Astrocyte (in vitro differentiated cells and primary cell): ENCODE data around the gene VPS37B. TPM values are rescaled to one million over a fixed set of nuclear protein-coding genes. Genes with fewer than 3 reads are reported as not detected.
"Not testable (repeated sequence)": the region's sequence is repeated elsewhere in the genome, so short reads cannot be mapped to it uniquely, and the experiment has no call there.

ENCODE experiments used
- DNase-seq: peaks from one replicate; pipeline ENCODE4 v3.0.0-alpha.2; 2010; ENCODE audit warnings: low read depth
- FAIRE-seq: peaks from 2 replicates; lab custom pipeline; 2011; peaks lifted over from hg19 to GRCh38; lab: Jason Lieb, UNC
- H2AFZ ChIP-seq: 2 replicates; pipeline ENCODE4 v1.6.0; 2012; ENCODE audit warnings: low read depth, low read length, inconsistent platforms
- H3K27ac ChIP-seq: 2 replicates; pipeline ENCODE4 v1.5.1; 2011; ENCODE audit warnings: low read depth, low read length, inconsistent platforms
- H3K27me3 ChIP-seq: 2 replicates; pipeline ENCODE4 v1.6.0; 2011; ENCODE audit warnings: low read length, inconsistent platforms; ENCODE audit not compliant: insufficient read depth
- H3K36me3 ChIP-seq: 2 replicates; pipeline ENCODE4 v1.5.1; 2011; ENCODE audit warnings: low read length, inconsistent platforms; ENCODE audit not compliant: insufficient read depth
- H3K4me1 ChIP-seq: 2 replicates; pipeline ENCODE4 v1.5.1; 2011; ENCODE audit warnings: low read length, inconsistent platforms; ENCODE audit not compliant: insufficient read depth
- H3K4me2 ChIP-seq: 2 replicates; pipeline ENCODE4 v1.6.0; 2012; ENCODE audit warnings: low read length, inconsistent platforms
- H3K4me3 ChIP-seq: 2 replicates; pipeline ENCODE4 v1.5.1; 2011; ENCODE audit warnings: low read depth, mild to moderate bottlenecking, low read length, inconsistent platforms; ENCODE audit not compliant: insufficient read depth
- H3K79me2 ChIP-seq: 2 replicates; pipeline ENCODE4 v1.6.0; 2012; ENCODE audit warnings: mild to moderate bottlenecking, low read length, inconsistent platforms; ENCODE audit not compliant: insufficient read depth
- H3K9ac ChIP-seq: 2 replicates; pipeline ENCODE4 v1.6.0; 2012; ENCODE audit warnings: mild to moderate bottlenecking, low read length, inconsistent platforms
- H3K9me3 ChIP-seq: 2 replicates; pipeline ENCODE4 v1.5.1; 2012; ENCODE audit warnings: low read depth, mild to moderate bottlenecking, low read length, inconsistent platforms; ENCODE audit not compliant: insufficient read depth
- H4K20me1 ChIP-seq: 2 replicates; pipeline ENCODE4 v1.6.0; 2012; ENCODE audit warnings: low read length, inconsistent platforms; ENCODE audit not compliant: insufficient read depth
- H3K27ac Mint-ChIP-seq: one replicate; pipeline ENCODE4 v1.8.0; 2021; ENCODE audit warnings: mild to moderate bottlenecking, mixed read lengths; ENCODE audit not compliant: unreplicated experiment
- H3K27me3 Mint-ChIP-seq: one replicate; pipeline ENCODE4 v1.8.0; 2021; ENCODE audit warnings: low read depth, mixed read lengths; ENCODE audit not compliant: unreplicated experiment
- H3K36me3 Mint-ChIP-seq: one replicate; pipeline ENCODE4 v1.8.0; 2021; ENCODE audit warnings: low read depth, mixed read lengths; ENCODE audit not compliant: unreplicated experiment
- H3K4me1 Mint-ChIP-seq: one replicate; pipeline ENCODE4 v1.8.0; 2021; ENCODE audit warnings: low read depth, mixed read lengths; ENCODE audit not compliant: unreplicated experiment
- H3K4me3 Mint-ChIP-seq: one replicate; pipeline ENCODE4 v1.8.0; 2021; ENCODE audit warnings: mild to moderate bottlenecking, moderate library complexity, mixed read lengths; ENCODE audit not compliant: unreplicated experiment
- H3K9me3 Mint-ChIP-seq: one replicate; pipeline ENCODE4 v1.8.0; 2021; ENCODE audit warnings: mild to moderate bottlenecking, mixed read lengths; ENCODE audit not compliant: unreplicated experiment
- EZH2 ChIP-seq: IDR thresholded peaks from 2 replicates; pipeline ENCODE4 v1.6.1; 2012; ENCODE audit warnings: mild to moderate bottlenecking, low read length, inconsistent platforms; ENCODE audit not compliant: insufficient read depth
- total RNA-seq: library from RNA; stranded (reverse); gene quantifications from 2 replicates; pipeline ENCODE4 v1.2.1, GENCODE V29; 2021
- TF ChIP-seq, protein P1 (sequence below): IDR thresholded peaks from 2 replicates; pipeline ENCODE4 v1.5.1; 2011; ENCODE audit warnings: low read depth, mild to moderate bottlenecking, inconsistent platforms, low read length, moderate library complexity; ENCODE audit not compliant: insufficient read depth

VPS37B gene
- total RNA-seq, 1 donor from 2014 or later: 31.4 TPM

DNA sequence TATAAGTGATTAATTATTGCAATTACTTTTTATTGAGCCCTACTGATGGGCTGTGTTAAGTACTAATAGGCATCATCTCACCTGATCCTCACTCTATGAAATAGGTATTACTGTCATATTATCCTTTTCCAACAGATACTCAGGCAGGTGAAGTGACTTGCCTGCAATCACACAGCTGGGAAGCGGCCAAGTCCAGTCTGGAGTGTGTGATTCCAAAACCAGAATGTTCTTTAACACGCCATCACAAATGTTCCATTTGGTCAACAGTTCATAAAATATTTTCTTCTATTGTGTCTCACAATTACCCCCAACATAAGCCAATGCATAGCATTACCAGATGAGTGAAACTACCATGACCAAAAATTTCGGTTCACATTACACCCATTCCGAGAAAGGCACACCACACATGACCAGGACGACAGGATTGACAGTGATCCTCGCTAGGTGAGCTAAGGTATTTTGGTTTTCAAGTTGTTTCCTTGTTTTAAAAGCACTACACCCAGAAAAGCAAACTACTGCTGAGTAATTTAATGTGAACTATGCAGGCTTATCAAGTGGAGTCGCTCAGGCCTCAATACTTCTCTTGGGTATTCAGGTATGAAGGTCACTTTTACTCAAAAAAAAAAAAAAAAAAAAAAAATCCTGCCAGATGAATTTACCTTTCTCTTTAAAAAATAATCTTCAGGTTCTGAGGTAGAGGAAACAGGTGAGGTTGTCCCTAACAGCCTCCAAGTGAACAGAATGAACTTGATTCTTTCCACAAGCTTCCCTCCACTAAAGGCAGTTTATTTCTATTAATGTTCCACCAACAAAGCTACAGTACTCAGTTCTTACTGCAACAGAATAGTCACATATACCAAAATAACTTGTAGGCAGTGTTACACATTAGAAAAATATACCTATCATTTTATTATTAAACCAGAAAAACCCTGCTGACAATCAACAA lies 2.4 kb downstream of the VPS37B start:
- no peak for FAIRE-seq

DNA sequence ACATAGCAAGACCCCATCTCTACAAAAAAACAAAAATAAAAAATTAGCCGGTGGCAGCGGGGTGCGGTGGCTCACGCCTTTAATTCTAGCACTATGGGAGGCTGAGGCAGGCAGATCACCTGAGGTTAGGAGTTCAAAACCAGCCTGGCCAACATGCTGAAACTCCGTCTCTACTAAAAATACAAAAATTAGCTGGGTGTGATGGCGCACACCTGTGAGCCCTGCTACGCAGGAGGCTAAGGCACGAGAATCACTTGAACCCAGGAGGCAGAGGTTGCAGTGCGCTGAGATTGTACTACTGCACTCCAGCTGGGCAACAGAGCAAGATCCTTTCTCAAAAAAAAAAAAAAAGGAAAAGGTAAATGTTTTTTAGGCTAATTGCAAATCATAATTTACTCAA lies 3.2 kb downstream of the VPS37B start:
- Mint-ChIP-seq H3K4me1 (peaks cover 40% of the 10 kb centered on the region), H3K4me3 (peak overlapping the region; percentile 45), H3K27ac (peak overlapping the region; percentile 72)
- Histone ChIP-seq H3K27ac (peak overlapping the region; percentile 86), H3K4me1 (peaks cover 57% of the 10 kb centered on the region), H4K20me1 (peaks cover 38% of the 10 kb centered on the region), H3K9ac (peak overlapping the region; percentile 74), H3K4me3 (peak overlapping the region; percentile 46), H3K79me2 (peaks cover 82% of the 10 kb centered on the region), H3K4me2 (peak overlapping the region; percentile 88)
- DNase-seq, H3K9me3 Mint-ChIP-seq, H2AFZ ChIP-seq, H3K9me3 ChIP-seq, H3K27me3 ChIP-seq, FAIRE-seq, H3K36me3 Mint-ChIP-seq, H3K36me3 ChIP-seq, H3K27me3 Mint-ChIP-seq: not testable (repeated sequence)

More for the DNA sequence above, 2.4 kb downstream of the VPS37B start:
- Mint-ChIP-seq H3K4me3 (peak overlapping the region; percentile 97), H3K9me3 (peaks cover 4% of the 10 kb centered on the region), H3K27ac (no peak overlapping the region), H3K27me3 (no peaks in the 10 kb centered on the region), H3K4me1 (peaks cover 38% of the 10 kb centered on the region), H3K36me3 (no peaks in the 10 kb centered on the region)
- Histone ChIP-seq H3K9me3 (no peaks in the 10 kb centered on the region), H2AFZ (no peak overlapping the region), H3K4me3 (peak overlapping the region; percentile 90), H3K27ac (peak overlapping the region; percentile 26), H3K27me3 (no peaks in the 10 kb centered on the region), H3K4me1 (peaks cover 55% of the 10 kb centered on the region), H3K36me3 (no peaks in the 10 kb centered on the region), H3K4me2 (peak overlapping the region; percentile 98), H4K20me1 (peaks cover 36% of the 10 kb centered on the region), H3K79me2 (peaks cover 74% of the 10 kb centered on the region), H3K9ac (peak overlapping the region; percentile 98)
- no peak for TF ChIP-seq EZH2
- TF ChIP-seq, protein P1, sequence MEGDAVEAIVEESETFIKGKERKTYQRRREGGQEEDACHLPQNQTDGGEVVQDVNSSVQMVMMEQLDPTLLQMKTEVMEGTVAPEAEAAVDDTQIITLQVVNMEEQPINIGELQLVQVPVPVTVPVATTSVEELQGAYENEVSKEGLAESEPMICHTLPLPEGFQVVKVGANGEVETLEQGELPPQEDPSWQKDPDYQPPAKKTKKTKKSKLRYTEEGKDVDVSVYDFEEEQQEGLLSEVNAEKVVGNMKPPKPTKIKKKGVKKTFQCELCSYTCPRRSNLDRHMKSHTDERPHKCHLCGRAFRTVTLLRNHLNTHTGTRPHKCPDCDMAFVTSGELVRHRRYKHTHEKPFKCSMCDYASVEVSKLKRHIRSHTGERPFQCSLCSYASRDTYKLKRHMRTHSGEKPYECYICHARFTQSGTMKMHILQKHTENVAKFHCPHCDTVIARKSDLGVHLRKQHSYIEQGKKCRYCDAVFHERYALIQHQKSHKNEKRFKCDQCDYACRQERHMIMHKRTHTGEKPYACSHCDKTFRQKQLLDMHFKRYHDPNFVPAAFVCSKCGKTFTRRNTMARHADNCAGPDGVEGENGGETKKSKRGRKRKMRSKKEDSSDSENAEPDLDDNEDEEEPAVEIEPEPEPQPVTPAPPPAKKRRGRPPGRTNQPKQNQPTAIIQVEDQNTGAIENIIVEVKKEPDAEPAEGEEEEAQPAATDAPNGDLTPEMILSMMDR: no peak
- no peak for DNase-seq

DNA sequence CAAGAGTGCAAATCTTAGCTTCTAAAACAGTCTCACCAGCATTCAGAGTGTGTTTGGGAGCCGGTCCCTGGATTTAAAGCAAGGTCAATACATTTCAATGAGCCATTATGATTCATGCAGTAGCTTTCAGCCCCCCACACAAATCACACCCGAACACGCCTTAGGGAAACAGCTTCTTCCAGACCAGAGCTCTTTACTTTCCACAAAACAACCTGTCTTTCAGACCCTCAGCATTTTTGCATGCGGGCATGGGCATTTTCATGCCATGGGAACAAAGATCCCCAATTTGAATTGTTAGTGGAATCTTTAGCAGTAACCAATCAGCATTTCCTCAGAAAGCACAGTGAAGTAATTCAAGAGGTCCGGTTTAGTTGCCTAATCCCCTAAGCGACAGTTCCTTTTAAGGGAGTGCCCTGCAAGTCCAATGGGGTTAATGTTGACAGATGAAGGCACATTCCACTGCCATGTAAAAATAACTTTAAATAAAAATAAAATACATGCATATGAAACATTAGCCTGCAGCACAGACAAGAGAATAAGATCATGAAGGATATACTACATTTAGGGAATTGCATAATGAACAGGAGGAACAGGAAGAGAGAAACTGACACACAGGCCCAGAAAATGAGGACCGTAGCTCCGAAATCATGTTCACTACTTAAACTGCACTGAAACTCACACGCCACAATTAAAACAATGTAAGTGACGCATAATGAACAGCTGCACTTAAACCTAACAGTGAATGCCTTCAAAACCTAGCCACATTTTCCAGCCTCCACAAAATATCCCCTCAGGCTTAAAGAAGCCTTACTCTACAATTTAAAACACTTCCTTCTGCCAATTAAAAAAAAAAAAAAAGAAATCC lies 4.0 kb downstream of the VPS37B start:
- H4K20me1 ChIP-seq: peaks cover 46% of the 10 kb centered on the region
- DNase-seq: peak; percentile 82
- peak overlapping the region; percentile 88 for H3K4me2 ChIP-seq
- peak overlapping the region; percentile 74 for H3K9ac ChIP-seq
- no peaks in the 10 kb centered on the region for H3K27me3 Mint-ChIP-seq
- H3K79me2 ChIP-seq: peaks cover 90% of the 10 kb centered on the region
- peak overlapping the region; percentile 77 for H3K27ac Mint-ChIP-seq
- peaks cover 49% of the 10 kb centered on the region for H3K4me1 Mint-ChIP-seq
- H2AFZ ChIP-seq: no peak overlapping the region
- no peak for FAIRE-seq
- peak overlapping the region; percentile 86 for H3K27ac ChIP-seq
- H3K4me3 ChIP-seq: peak overlapping the region; percentile 46
- no peaks in the 10 kb centered on the region for H3K36me3 ChIP-seq
- H3K4me3 Mint-ChIP-seq: peak overlapping the region; percentile 45
- H3K9me3 Mint-ChIP-seq: peaks cover 4% of the 10 kb centered on the region
- H3K4me1 ChIP-seq: peaks cover 65% of the 10 kb centered on the region
- H3K9me3 ChIP-seq: no peaks in the 10 kb centered on the region
- H3K36me3 Mint-ChIP-seq: no peaks in the 10 kb centered on the region
- no peaks in the 10 kb centered on the region for H3K27me3 ChIP-seq
- TF ChIP-seq, protein P1: no peak
- no peak for TF ChIP-seq EZH2
